Measurements from ENCODE around the gene ACTL8.

GRCh38 chr1:17732475-17732874 is 22.7 kb upstream of the ACTL8 start:
- TF ChIP-seq POLR2A (IDR thresholded peaks at IDR 0.05; ENCODE audit: extremely low read depth, insufficient read length): no peak
- no peak for TF ChIP-seq CTCF (IDR thresholded peaks at IDR 0.05; ENCODE audit: low read depth, low read length)
